SK-N-MC (cell line): ENCODE results near the gene FCHSD1.
A peak's percentile ranks its signal among the peaks of the same experiment; 100 is the strongest.

Source experiments
- DNase-seq: peaks from one replicate; pipeline ENCODE4 v3.0.0-alpha.2; 2011; ENCODE audit warnings: low read depth, low spot score
- H3K27ac ChIP-seq: fragments of 200-600 bp; sonication (generic); 2 replicates; pipeline ENCODE4 v1.5.1; 2016; ENCODE audit warnings: mixed run types
- H3K36me3 ChIP-seq: fragments of 200-600 bp; sonication (generic); 2 replicates; pipeline ENCODE4 v1.6.1; 2017; ENCODE audit warnings: antibody characterized with exemption, low read length, mixed read lengths; ENCODE audit not compliant: insufficient read depth
- H3K4me3 ChIP-seq: fragments of 200-600 bp; sonication (generic); 2 replicates; pipeline ENCODE4 v1.5.1; 2016
- H3K9ac ChIP-seq: fragments of 200-600 bp; sonication (generic); 2 replicates; pipeline ENCODE4 v1.8.0; 2017; ENCODE audit warnings: mixed run types, mixed read lengths; ENCODE audit not compliant: insufficient read length
- H3K9me3 ChIP-seq: fragments of 200-600 bp; sonication (generic); 2 replicates; pipeline ENCODE4 v1.6.1; 2017; ENCODE audit warnings: low read depth, mild to moderate bottlenecking, antibody characterized with exemption, low read length, moderate library complexity, mixed read lengths
- EZH2 ChIP-seq: fragments of 200-600 bp; sonication (generic); IDR thresholded peaks from one replicate; pipeline ENCODE4 v1.6.1; 2017; ENCODE audit warnings: antibody characterized with exemption
- FOXP2 ChIP-seq: optimal IDR thresholded peaks from 2 replicates; pipeline ENCODE3; 2011; ENCODE audit warnings: mild to moderate bottlenecking, moderate library complexity; ENCODE audit not compliant: insufficient read depth; ENCODE audit errors: extremely low read length, control extremely low read depth
- POLR2AphosphoS5 ChIP-seq: IDR thresholded peaks from 2 replicates; pipeline ENCODE4 v1.6.1; 2012; ENCODE audit warnings: mild to moderate bottlenecking, low read depth, low read length, borderline replicate concordance

Gene FCHSD1

DNA sequence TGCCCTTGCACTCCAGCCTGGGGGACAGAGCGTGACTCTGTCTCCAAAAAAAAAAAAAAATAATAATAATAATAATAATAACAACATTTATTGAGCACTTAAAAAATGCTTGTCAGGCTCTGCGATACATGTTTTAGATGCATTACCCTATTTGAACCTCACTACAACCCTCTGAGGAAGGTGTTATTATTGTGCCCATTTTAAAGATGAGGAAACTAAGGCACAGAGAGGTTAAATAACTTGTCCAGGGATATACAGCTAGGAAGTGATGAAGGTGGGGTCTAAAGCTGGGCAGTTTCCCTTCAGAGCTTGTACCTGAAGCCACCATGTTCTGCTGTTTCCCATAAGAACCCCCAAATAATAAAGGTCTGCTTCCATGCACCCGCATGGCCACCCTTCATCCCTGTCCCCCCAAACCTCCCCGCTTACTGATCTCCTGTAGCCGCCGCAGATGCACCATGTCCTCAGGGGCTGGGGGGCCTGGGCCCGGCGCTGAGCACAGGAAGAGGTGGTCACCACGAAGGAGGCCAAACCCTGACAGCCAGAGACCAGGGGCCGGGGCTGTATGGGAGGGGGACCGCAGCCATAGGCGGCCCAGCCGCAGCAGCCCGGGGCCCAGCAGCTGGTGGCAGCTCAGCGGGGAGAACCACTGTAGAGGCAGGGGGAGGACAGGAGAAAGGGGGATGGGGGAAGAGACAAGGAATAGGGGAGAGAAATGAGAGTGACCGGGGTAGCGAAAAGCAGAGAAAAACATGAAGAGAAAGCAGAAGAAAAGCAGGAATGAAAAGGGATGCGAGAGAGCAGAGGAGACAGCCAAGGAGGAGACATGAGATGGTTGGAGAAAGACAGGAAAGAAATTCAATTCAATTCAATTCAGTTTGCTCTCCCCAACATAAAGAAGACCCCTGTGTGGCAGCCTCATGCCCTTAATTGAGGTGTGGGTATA lies 15.1 kb upstream of the FCHSD1 start:
- H3K36me3 ChIP-seq: no peaks in the 10 kb centered on the region
- no peaks in the 10 kb centered on the region for H3K9me3 ChIP-seq
- DNase-seq: no peak
- no peak overlapping the region for H3K27ac ChIP-seq
- no peak overlapping the region for H3K4me3 ChIP-seq
- no peak for TF ChIP-seq POLR2AphosphoS5
- no peak for TF ChIP-seq EZH2
- no peak for TF ChIP-seq FOXP2
- no peak overlapping the region for H3K9ac ChIP-seq

DNA sequence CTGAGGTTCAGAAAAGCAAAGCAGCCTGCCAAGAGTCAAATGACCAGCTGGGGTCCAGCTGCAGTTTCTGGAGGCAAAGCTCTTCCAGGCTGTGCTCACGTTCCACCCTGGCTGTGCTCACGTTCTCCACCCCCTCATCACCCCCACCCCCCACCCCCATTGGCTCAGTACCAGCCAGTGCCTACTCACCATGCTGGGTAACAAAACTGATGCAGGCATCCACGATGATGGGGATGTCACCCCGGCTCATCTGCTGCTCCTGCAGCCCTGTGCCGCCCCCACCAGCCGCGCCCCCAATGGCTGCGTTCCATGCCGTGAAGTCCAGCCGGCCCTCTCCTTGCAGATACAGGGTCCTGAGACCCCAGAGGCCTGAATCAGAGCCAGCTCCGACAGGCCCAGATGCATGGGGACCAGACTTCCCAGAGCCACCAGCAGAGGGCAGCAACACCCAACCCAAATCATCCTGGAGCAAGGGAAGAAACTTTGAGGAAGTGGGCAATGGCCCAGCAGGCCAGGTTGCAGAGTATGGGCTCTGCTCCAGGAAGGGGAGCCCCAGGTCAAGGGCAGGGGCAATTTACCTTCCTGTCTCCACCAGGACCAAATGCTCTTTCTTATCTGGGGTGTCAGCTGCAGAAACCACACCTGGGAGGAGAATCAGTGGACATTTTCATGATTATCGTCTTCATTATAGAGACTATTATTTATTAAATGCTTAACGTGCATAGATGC lies 13.7 kb upstream of the FCHSD1 start:
- Histone ChIP-seq H3K9me3 (no peaks in the 10 kb centered on the region), H3K27ac (no peak overlapping the region), H3K9ac (no peak overlapping the region), H3K36me3 (no peaks in the 10 kb centered on the region), H3K4me3 (no peak overlapping the region)
- no peak for TF ChIP-seq FOXP2
- no peak for TF ChIP-seq EZH2
- no peak for TF ChIP-seq POLR2AphosphoS5
- DNase-seq: peak; percentile 14

DNA sequence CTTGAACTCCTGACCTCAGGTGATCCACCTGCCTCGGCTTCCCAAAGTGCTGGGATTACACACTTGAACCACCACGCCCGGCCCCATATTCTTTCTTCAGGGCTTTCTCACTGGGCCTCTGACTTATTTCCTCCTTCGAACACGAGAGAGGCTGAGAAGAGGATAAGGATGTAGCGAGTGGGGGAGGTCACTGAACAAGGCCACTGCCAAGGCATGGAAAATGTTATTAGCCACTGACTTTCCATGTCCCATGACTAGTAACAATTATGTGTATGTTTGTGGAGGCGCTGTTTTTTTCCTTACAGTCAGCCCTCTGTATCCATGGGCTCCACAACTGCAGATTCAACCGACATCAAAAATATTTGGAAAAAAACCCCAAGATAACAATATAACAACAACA lies 12.3 kb upstream of the FCHSD1 start:
- Histone ChIP-seq H3K4me3 (no peak overlapping the region), H3K27ac (no peak overlapping the region), H3K9me3 (no peaks in the 10 kb centered on the region), H3K9ac (no peak overlapping the region), H3K36me3 (no peaks in the 10 kb centered on the region)
- DNase-seq: no peak
- TF ChIP-seq EZH2 (no peak), POLR2AphosphoS5 (no peak), FOXP2 (no peak)

DNA sequence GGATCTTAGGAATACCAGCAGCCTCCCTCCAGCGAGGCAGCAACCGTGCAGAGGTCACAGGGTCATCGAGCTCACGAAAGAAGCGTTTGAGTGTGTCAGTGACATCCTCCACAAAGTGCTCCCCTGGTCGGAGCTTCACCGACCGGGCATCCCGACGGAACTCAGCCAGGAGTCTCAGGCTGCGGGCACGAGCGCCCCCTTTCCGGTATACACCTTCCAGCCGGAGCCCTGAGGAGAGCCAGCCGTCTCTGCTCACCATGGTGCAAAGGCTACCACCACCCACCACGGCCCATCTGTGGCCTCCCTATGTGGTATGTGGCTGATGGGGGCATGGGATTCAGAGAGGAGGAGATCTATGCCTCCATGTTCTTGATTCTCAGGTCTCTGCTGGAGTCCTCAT lies 10.8 kb upstream of the FCHSD1 start:
- TF ChIP-seq EZH2: no peak
- TF ChIP-seq POLR2AphosphoS5: no peak
- TF ChIP-seq FOXP2: no peak
- no peak overlapping the region for H3K27ac ChIP-seq
- no peak for DNase-seq
- no peak overlapping the region for H3K9ac ChIP-seq
- H3K36me3 ChIP-seq: no peaks in the 10 kb centered on the region
- H3K4me3 ChIP-seq: no peak overlapping the region
- no peaks in the 10 kb centered on the region for H3K9me3 ChIP-seq

DNA sequence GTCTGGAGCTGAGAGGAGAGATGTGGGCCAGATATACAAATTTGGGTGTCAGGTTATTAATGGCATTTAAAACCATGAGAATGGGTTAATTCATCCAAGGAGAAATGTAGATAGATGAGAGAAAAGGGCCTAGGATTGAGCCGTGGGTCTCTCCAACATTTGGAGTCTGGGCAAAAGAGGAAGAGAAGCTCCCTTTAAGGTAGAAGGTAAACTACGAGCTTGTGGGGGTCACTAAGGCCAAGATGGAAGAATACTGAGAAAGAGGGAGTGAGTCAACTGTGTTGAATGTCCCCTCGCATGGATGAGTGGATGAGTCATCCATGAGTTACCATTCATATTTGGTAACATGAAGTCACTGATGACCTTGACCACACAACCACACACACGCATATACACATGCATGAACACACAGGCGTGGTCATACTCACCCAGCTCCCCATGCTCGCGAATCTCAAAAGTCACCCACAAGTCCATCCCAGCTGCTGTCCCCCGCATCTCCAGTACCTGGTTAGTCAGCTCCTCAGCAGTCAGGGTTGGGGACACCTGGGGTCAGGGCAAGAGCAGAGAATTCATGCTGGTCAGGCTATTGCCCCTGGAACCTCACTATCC lies 6.8 kb upstream of the FCHSD1 start:
- H3K27ac ChIP-seq: no peak overlapping the region
- H3K4me3 ChIP-seq: no peak overlapping the region
- H3K9me3 ChIP-seq: no peaks in the 10 kb centered on the region
- TF ChIP-seq FOXP2 (no peak), POLR2AphosphoS5 (no peak), EZH2 (no peak)
- no peak overlapping the region for H3K9ac ChIP-seq
- DNase-seq: no peak
- H3K36me3 ChIP-seq: no peaks in the 10 kb centered on the region

DNA sequence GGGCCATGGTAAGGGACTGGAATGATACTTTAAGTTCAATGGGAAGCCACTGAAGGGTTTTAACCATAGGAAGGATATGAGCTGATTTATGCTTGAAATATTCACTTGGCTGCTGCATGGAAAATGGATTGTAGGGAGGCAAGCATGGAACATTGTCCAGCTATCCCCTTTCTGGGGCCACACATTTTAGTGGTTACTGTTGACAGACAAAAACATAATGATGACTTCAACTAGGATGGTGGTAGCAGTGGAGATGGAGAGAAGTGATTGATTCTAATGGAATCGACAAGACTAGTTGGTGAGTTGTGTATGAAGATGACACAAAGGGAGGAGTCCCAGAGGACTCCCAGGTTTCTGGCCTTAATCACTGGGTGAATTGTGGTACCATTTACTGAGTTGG lies 6.2 kb upstream of the FCHSD1 start:
- no peak overlapping the region for H3K9ac ChIP-seq
- no peak overlapping the region for H3K27ac ChIP-seq
- H3K4me3 ChIP-seq: no peak overlapping the region
- no peaks in the 10 kb centered on the region for H3K36me3 ChIP-seq
- no peaks in the 10 kb centered on the region for H3K9me3 ChIP-seq
- no peak for TF ChIP-seq POLR2AphosphoS5
- TF ChIP-seq EZH2: no peak
- TF ChIP-seq FOXP2: no peak
- DNase-seq: no peak

DNA sequence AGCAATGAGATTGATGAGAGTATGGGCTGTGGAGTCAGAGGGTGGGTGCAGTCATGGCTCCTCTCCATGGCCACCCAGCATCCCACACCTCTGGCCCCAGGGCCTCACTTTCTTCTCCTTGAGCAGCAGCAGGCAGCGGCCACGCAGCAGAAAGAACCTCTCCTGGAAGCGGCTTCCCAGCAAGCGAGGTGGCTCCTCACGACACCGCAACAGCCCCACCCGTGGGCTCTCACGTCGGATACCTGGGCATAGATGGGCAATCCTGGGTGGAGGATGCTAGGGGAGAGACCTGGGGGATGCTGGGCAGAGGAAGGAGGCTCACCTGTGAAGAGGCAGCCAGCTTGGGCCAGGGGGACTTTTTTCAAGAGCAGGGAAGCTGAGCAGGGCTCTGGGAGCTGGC lies 5.2 kb upstream of the FCHSD1 start:
- no peak for DNase-seq
- no peaks in the 10 kb centered on the region for H3K9me3 ChIP-seq
- no peak overlapping the region for H3K27ac ChIP-seq
- H3K9ac ChIP-seq: no peak overlapping the region
- H3K36me3 ChIP-seq: no peaks in the 10 kb centered on the region
- no peak overlapping the region for H3K4me3 ChIP-seq
- TF ChIP-seq POLR2AphosphoS5 (no peak), FOXP2 (no peak), EZH2 (no peak)

DNA sequence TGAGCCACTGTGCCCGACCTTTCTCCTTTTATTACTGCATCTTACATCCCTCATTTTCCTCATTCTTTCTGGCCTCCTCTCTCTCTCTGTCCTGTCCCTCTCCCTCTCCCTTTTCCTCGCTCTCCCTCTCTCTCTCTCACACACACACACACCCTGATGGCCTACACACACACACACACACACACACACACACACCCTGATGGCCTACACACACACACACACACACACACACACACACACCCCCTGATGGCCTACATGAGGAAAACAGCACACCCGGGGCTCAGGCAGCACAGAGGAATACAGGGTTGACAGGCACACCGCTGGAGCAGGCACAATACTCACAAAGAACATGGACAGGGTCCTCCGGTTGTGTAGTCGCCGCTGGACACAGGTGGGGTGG lies 3.8 kb upstream of the FCHSD1 start:
- Histone ChIP-seq H3K9ac (no peak overlapping the region), H3K4me3 (no peak overlapping the region), H3K27ac (no peak overlapping the region), H3K36me3 (no peaks in the 10 kb centered on the region), H3K9me3 (no peaks in the 10 kb centered on the region)
- TF ChIP-seq EZH2 (no peak), POLR2AphosphoS5 (no peak), FOXP2 (no peak)
- no peak for DNase-seq
